ENCODE data around the gene PRKAR1B.
A peak's percentile ranks its signal among the peaks of the same experiment; 100 is the strongest.

PRKAR1B gene

DNA sequence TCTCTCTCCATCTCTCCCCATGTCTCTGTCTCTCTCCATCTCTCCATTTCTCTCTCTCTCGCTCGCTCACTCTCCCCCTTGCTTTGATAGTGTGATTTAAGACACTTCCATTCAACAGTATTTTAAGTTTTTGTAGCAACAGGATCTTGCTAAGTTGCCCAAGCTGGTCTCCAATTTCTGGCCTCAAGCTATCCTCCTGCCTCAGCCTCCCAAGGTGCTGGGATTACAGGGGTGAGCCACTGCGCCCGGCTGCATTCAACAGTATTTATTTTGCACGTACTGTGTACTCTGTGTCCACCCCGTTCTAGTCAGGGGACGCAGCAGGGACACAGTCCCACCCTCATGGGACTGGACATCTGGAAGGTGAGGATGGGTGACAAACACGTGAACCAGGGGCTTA lies 193.0 kb downstream of the PRKAR1B start:
- no peak for DNase-seq

- no peak for DNase-seq
Measured at GRCh38 chr7:533266-533665, 193.8 kb downstream of the PRKAR1B start.

DNA sequence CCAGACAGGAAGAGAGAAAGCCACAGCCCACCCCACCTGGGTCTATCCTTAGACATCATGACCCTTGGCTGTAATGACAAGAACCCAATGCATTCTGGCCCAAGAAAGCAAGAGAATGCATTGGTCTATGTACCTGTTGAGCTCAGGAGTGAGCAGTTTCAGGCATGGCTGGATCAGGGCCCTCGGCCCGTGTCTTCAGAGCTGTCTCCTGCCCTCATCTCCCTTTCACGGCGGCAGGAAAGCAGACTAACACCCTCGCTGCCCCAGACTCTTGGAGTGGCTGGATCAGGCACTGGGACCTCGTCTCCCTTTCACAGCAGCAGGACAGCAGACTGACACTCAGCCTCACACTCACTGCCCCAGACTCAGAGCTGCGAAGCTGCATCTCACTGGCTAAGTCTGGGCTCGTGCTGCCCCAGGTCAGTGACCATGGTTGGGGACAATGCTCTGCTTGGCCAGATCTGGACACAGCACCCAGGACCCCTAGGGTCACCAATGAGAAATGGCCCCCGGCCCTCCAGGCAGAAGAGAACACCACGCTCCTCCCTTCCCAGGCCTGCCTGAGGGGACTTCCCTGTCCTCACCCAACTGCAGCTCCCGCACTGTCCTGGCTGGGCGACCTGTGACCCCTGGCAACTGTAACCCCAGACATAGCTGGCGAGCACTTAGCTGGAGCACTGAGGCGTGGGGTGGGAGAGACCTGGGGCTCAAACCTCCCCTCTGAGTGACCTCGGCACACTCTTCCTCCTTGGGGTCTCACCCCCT lies 194.5 kb downstream of the PRKAR1B start:
- no peak for DNase-seq

- DNase-seq: no peak
Measured at GRCh38 chr7:531777-532176, 195.3 kb downstream of the PRKAR1B start.

DNA sequence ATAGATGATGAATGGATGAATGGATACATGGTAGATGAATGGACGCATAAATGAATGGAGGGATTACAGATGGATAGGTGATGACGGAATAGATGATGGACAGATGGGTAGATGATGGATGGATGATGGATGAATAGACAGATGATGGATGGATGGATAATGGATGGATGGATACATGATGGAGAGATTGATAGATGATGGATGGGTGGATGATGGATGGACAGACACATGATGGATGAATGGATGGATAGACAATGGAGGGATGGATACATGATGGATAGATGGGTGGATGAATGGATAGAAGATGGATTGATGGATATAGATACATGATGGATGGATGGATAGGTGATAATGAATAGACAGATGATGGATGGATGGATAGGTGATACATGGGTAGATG lies 198.6 kb downstream of the PRKAR1B start:
- no peak for DNase-seq

- DNase-seq: no peak
Measured at GRCh38 chr7:527723-528122, 199.4 kb downstream of the PRKAR1B start.

DNA sequence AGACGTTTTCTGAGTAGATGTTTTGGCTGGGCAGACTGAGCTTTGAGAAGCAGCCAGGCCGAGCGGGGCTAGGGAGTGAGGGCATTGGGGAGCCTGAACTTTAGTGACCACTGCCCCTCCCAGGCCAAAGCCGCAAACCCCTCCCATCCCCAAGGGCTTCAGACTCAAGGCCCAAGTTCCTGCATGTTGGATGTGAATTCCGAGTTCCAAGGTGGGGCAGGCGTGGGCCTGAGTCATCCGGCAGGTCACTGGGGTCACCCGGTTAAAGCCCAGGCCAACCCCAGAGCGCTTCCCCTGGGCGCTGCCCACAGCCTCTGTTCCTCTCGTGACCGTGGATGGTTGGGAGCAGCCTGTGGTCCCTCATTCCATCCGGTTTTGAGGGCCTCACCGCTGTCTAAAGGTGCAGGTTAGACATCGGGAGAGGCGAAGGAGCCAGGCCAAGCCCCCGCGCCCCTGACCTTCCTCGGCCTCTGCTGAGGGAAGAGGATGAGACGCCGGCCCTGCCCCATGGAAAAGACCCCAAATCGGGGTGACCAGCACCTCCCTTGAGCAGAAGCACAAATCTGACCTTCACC lies 200.5 kb downstream of the PRKAR1B start:
- DNase-seq: no peak

- DNase-seq: no peak
Measured at GRCh38 chr7:525740-526139, 201.3 kb downstream of the PRKAR1B start.

DNA sequence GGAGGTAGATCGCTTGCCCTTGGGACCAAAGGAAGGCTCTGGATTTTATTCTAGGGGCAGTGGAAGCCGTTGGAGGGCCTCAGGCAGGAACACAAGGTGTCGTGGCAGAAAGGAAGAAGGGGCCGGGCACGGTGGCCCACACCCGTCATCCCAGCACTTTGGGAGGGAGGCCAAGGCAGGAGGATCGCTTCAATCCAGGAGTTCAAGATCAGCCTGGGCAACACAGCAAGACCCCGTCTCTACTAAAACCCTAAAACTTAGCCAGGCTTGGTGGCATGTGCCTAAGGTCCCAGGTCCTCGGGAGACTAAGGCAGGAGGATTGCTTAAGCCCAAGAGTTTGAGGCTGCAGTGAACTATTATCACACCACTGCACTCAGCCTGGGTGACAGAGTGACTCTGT lies 202.3 kb downstream of the PRKAR1B start:
- DNase-seq: no peak

DNA sequence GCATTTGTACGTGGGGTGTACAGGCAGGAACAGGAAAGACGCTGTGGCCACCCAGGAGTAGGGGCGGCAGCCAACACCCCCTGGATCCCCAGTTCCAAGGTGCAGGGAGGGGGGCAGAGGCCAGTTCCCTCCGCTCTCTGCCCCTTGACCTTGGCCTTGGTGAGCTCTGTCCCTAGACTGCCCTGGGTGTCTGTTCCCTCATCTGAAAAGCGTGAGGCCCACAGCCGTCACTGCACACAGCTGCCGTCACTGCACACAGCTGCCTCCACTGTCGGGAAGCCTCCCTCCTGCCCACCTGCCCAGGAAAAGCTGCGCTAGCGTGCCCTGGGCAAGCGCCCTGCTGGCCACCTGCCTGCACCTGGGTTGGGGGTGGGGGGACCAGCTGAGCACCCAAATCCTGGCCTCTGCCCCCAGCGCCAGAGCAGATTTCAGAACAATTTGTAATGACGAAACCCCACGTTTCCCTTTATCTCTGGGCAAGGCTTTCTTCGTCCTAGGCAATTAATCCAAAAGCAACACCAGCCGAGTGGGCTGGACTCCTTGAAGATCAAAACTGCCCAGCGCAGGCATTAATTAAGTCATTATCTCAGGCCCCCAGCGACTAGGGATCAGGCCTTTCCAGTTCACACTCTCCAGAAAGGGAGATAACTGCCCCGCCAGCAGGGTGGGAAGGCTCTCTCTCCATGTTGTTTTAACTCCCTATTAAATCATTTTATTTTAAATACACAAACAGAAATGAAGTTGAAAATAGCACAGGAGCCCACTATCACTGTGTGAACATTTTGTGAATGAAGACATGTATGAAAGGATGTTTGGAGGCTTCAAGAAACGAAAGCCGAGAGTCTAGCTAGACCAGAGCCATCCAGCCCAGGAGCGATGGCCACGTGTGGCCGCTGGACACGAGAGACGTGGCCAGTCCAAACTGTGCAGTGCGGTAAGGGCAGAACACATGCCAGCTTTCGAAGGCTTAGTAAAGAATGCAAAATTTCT lies 203.4 kb downstream of the PRKAR1B start:
- no peak for DNase-seq

DNA sequence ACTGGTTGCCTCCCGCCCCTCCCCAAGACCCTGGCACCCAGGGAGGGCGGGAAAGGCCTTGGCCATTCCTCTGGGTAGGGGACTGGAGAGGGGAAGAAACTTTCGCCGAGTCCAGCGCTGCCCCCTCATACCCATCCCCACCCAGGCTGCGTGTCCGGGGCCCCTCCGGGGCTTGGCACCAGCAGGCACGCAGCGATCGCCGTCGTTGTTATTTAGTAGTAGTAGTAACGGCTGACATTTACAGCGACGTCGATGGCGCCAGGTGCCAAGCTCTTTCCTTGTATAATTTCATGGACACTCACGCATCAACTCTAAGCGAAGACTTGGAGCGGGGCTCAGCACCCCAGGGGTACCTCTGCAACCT lies 204.1 kb downstream of the PRKAR1B start:
- no peak for DNase-seq

DNA sequence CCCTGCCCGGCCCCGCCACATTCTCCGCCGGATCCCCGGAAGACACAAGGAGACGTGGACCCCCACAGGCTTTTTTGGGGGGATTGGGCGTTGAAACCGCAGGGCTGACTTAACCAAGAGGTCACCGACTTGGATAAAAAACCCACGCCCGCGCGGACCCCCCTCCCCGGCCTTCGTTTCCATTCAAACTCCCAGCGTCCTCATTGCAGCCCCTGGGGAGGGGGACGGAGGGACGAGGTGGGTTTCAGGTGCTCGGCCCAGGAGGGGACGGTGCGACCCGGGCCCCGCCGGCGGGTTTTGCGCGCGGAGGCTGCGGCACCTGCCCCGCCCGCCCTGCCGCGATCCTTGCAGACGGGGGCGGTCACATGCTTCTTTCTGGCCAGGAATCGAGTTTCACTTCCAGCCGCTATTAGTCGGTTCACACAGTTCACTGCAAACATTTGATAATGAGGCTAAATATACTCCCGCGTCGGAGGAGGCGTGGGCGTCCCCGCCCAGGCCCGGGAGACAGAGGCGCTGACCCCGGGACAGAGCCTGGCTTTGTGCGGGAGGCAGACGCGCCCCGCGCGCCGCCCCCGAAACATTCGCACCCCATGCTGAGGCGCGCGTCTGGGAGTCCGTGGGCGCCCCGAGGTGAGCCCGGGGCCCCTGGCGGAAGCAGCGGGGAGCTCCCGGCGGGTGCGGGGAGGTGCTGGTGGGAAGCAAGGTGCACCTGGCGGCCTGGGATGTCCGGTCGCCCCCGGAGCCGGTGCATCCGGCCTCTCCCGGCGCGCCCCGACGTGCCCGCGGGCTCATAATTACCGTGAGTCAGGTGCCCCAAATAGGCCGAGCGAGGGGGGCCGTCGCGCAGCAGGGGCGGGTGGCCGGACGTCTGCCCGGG lies 204.8 kb downstream of the PRKAR1B start:
- DNase-seq: peak; percentile 19

DNA sequence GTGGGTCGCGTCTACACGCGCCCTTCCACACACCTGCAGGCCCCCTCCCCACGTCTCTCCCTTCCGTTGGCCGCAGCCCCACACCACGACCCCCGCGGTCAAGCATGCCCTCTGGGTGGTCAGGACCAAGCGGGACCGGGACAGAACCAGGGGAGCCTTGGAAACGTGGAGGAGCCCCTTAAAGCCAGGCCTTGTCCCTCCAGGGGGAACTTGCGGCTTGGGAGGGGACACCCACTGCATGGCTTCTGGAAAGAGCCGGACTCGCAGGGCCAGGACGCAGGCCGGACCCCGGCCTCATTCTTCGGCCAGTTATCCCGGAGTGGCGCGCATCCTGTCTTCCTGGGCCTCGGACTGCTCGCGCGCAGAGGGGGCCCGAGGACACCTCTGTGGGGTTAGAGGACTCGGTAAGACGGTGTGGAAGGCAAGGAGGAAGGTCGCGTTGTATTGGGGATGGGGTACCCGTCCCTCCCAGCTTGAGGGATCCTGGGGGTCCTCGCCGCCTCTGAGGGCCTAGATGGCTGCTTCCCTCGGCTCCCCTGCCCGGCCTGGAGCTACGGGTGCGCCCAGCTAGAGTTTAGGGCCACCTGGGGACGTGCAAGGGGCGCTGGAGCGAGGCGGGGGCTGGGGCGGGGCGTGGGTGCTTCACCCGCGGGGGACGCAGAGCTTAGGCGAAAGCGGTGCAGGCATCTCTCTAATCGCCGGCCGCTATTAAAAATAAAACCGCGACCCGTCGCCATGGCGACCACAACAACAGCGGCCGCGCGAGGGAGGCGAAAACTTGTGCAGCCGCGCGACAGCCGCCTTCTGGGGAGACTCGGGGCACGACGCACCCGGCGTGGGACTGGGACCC lies 205.6 kb downstream of the PRKAR1B start:
- DNase-seq: no peak

DNA sequence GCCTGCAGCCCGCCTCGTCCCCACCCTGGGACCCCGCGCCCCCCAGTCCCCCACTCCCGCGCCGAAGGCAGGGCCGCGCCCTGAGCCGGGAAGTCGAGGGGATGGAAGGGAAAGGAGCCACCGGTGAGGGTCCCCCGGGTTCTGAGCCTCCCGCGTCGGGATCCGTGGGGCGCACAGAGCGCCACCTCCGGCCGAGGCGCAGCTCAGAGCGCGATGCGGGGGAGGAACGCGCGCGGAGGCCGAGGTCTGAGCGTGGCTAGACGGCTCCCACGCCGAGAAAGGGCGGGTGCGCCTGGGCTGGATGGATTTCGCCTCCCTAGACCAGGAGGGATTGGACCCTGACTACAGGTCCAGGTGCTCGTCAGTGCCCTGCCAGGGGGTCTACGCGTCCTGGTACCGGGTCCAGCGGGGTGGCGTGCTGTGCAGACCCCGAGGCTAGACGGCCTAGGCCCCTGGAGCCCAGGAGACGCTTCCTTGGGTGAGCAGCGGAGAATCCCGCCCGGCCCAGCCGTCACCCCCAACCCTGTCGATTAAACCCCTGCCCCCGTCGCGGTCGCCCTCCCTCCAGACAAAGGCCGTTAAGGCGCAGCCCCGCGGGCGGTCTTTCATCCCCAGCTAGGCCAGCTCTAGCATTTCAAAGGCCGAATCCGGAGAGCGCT lies 206.4 kb downstream of the PRKAR1B start:
- DNase-seq: no peak

GRCh38 chr7:519484-520390 lies 207.3 kb downstream of the PRKAR1B start, which contains the start of gene PDGFA:
TSS of gene PDGFA (minus strand) at chr7:519846. CDS start at chr7:519001, 845 bp downstream.
- DNase-seq: peak; percentile 48

DNA sequence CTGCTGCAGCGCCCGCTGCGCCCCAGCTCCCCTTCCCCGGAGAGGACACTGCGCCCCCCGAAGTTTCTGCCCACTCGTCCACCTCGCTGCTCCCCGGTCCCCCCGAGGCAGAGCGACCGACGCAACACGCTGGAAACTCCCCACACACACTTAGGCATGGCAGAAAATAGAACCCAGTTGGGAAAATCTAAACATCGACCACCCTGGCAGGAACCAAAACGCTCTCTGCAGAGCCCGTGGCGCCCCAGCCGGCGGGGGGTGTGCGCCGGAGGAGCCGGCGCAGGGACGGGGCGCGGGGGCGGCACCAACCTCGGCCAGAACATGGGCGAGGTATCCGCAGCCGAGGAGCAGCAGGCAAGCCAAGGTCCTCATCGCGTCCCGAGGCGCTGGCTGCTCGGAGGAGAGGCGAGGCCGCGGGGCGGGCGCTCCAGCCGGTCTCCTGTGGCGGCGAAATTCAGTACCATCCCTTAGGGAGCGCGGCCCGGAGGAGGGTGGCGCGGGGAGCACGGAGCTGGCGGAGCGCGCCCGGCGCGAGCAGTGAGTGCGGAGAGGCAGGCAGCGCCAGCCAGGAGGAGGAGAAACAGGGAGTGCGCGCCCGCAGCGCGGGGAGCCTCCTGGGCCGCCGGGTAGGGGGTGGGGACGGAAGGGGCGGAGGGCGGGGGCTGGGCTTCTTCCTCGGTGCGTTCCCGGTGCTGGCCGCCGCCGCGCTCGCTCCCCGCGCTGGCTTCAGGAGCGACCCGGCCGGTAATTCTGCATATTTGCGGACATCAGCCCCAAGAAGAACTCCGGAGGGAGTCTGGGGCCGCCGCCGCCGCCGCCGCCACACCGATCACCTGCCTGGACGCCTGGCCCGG lies 208.2 kb downstream of the PRKAR1B start:
- peak; percentile 76 for DNase-seq

GRCh38 chr7:517774-518629 lies 209.1 kb downstream of the PRKAR1B start:
- peak; percentile 8 for DNase-seq
